Renal pelvis (tissue), 4 donors: Measurements from ENCODE around the gene CTNNB1. TPM values are rescaled to one million over a fixed set of nuclear protein-coding genes. Genes with fewer than 3 reads are reported as not detected.

Experiments
- DNase-seq: peaks from one replicate; pipeline ENCODE4 v3.0.0-alpha.2; 2013
- polyA plus RNA-seq, 3 donors: library from polyadenylated mRNA; unstranded; fragments of 120-200 nt; gene quantifications; one replicate each; pipeline ENCODE4 v1.2.1, GENCODE V29; 2013; ENCODE audit not compliant: insufficient read length in 3 of 3

CTNNB1 gene
- polyA plus RNA-seq, 3 donors: 472 to 497 (median 481) TPM

- DNase-seq: no peak
Observed at GRCh38 chr3:41210966-41211365, 11.7 kb downstream of the CTNNB1 start.

DNA sequence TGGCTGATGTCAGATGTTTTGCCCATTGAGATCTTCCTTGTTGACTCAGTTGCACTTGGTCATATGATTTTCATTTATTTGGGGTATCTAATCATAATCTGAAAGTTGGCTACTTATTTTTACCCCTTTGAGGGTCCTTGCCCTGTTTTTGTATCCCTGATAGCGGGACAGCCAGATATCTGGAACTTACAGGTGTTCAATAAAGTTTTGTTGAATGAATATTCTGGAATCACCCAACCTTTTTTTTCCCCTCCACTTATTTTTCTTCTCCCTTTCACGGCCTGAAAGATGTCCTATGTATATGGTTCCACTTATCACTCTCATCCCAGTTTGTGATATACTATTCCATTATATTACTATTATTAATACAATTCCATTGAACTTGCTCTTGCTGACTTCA, 12.8 kb downstream of the CTNNB1 start:
- no peak for DNase-seq

DNA sequence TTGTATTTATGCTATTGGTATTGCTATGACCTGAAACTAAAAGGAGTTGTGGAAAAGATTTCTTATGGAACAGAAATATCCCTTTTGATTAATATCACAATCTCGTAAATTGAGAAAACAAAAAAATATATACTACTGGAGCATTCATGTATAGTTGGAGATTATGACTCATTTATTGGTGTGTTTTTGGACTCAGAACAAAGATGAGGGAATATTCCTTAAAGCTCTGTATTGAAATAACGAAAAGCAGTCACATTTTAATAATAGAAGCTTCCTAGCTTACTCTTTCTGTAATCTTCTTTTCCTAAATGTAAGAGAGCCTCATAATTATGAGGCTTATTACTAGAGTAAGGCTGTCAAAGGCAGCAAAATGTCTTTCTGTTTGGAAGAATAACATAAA, 14.3 kb downstream of the CTNNB1 start:
- DNase-seq: no peak

DNA sequence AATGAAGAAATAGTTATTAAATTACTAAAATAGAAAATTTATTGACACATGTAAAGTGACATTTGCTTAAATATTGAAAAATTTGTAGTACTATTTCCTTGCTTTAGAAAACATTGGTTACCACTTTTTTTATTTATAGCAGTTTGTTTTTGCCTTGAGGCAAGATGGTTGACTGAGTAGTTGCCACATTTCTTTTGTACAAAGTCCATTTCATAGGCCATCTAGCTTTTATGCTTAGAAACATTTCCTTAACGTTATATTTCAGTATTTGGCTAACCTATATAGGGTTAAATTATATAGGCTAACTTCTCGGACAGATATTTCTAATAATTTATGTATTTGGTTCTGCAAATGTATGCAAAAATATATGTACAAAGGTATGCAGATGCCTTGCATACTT, 17.1 kb downstream of the CTNNB1 start:
- DNase-seq: no peak

GRCh38 chr3:41216993-41217392, 17.7 kb downstream of the CTNNB1 start:
- DNase-seq: no peak

- DNase-seq: no peak
Observed at GRCh38 chr3:41219424-41219823, 20.1 kb downstream of the CTNNB1 start.

DNA sequence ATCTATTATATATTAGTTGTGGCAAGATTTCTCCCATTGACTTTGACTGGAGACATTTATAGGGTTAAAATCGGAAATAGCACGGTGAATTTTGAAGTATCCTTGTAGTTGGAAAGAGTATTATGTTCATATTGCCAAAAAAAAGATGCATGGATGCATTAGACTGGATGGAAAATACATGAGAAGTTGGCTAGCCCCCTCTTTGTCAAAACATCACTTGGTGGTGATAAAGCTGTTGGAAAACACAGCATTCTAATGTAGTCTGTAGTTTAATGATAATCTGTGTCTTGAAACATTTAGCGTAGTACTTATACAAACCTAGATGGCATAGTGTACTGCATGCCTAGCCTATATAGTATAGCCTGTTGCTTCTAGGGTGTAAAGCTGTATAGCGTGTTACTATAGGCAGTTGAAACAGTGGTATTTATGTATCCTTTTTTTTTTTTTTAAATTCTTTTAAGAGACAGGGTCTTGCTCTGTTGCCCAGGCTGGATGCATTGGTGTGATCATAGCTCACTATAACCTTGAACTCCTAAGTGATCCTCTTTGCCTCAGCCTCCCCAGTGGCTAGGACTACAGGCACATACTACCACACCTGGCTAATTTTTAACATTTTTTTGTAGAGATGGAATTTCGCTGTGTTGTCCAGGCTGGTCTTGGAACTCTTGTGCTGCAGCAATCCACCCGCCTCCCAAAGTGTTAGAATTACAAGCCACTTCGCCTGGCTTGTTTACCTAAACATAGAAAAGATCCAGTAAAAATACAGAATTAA, 21.8 kb downstream of the CTNNB1 start:
- no peak for DNase-seq

GRCh38 chr3:41222012-41222411, 22.7 kb downstream of the CTNNB1 start:
- DNase-seq: no peak

DNA sequence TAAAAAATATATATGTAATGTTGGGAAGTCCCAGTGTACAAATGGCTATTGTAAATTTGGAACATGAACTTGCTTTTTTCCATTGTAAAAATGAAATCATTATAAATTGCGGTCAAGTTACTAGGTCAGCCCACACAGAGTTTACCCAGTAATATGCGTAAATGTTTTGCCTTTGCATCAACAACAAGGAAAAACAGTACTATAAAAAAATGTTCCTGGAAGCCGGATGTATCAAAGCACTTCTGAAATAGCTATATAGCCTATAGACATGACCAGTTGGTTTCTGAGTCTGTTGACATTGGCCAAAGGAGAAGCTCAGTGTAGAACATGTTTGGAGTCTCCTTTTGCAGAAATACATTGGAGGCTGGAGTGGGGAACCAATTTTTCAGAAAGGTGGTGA, 23.2 kb downstream of the CTNNB1 start:
- no peak for DNase-seq

DNA sequence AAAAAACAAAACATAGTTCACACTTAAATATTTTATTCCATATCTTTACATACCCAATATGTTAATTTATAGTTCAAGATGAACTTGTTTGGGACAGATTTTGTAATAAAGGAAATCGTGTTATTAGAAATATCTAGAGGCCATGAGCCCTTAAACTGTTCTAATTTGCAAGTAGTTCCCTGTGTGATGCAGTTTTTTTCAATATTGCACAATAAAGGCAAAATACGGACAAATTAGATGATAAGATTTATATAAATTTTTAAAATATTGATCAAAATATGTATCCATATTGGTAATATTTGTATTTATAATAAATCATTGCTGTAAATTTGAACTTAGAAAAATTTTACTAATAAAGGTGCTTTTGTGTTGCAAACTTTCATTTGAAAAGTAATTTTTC, 23.8 kb downstream of the CTNNB1 start:
- no peak for DNase-seq

DNA sequence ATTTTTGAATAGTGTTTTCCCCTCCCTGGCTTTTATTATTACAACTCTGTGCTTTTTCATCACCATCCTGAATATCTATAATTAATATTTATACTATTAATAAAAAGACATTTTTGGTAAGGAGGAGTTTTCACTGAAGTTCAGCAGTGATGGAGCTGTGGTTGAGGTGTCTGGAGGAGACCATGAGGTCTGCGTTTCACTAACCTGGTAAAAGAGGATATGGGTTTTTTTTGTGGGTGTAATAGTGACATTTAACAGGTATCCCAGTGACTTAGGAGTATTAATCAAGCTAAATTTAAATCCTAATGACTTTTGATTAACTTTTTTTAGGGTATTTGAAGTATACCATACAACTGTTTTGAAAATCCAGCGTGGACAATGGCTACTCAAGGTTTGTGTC, 24.4 kb downstream of the CTNNB1 start:
- DNase-seq: no peak

GRCh38 chr3:41224120-41224806, 25.0 kb downstream of the CTNNB1 start:
- no peak for DNase-seq

- no peak for DNase-seq
Observed at GRCh38 chr3:41234823-41235721, 35.8 kb downstream of the CTNNB1 start.

GRCh38 chr3:41236228-41236627, 36.9 kb downstream of the CTNNB1 start:
- no peak for DNase-seq

DNA sequence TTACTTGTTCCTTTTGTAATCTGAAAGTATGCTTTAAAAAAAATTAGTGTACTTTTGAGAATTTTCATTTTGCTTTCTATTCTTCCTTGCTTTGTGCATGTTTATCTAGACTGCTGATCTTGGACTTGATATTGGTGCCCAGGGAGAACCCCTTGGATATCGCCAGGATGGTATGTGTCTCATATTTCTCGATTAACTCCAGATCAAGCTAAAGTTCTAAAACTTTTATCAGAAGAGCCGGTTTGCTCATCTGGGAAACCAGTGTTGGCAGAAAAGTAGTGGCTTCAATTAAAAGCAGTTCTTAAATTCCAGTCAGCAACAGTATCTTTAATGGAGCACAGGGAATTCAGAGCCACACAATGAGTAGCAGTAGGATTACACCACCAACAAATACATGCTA, 38.6 kb downstream of the CTNNB1 start:
- DNase-seq: no peak

DNA sequence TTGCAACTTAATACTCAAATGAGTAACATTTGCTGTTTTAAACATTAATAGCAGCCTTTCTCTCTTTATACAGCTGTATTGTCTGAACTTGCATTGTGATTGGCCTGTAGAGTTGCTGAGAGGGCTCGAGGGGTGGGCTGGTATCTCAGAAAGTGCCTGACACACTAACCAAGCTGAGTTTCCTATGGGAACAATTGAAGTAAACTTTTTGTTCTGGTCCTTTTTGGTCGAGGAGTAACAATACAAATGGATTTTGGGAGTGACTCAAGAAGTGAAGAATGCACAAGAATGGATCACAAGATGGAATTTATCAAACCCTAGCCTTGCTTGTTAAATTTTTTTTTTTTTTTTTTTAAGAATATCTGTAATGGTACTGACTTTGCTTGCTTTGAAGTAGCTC, 40.3 kb downstream of the CTNNB1 start:
- DNase-seq: no peak

DNA sequence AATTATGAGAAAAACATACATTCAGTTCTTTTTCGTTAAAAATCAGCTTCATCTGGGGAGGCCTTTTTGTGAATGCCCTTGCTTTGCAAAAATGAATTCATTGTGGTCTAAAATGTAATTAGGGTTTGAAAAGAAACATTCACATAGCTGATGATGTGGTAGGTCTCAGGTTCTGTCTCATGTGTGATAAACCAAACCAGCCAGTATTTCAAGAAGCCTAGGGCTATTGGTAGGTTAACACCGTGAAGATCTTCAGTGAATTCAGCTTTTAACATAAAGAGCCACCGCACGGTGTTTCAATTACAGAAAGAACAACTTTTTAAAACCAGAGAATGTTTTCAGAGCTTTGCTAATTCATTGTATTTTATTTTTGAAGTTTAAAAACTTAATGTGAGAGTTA, 41.9 kb downstream of the CTNNB1 start:
- no peak for DNase-seq

DNA sequence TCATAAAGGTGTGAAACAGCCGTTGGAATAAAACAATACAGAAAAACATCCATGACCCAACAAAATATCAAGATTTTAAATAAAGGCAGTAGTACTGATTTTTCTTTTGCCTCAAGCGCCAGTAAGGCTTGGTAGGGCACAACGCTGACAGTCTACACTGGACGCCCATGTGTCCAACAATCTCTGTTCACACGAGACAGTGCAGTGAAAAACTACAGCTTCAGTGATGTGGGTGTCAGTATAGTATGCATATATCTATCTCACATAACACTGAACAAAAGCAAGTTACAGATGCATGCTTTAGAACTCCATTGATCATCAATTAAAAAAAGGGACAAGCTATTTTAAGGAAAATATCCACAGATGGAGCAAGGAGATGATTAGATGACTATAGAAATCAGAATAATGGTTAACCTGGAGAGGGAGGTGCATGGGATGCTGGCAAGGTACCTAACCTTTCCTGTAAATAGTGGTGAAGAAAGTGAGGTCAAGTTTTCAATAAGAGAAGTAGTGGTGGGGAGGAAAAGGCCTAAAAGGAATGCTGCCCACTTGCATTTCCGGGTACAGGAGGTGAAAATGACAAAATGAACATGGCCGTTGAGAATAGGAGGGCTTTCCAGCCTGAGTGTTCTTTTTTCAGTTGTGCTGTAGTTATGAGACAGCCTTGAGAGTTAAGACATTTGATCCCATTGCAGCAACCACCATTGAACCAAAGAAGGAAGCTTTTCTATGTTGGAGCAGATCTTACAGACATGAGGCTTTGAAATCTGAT, 42.7 kb downstream of the CTNNB1 start:
- DNase-seq: no peak

DNA sequence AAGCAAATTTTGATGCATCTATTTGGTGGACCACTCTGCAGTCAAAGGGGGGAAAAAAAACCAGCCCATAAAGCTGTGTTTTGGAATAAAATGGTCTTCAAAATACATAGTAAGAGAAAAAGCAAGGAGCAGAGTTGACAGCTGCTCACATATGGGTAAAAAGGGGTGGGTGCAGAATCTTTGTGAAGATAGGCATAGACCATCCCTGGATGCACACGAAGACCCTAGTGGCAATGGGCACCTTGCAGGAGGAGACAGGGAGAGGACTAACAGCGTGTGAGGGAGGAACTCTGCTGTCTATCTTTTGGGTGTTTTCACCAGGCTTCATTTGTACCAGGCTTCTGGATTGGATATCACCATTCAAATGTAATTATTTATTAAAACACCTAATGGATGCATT, 43.9 kb downstream of the CTNNB1 start:
- DNase-seq: no peak

DNA sequence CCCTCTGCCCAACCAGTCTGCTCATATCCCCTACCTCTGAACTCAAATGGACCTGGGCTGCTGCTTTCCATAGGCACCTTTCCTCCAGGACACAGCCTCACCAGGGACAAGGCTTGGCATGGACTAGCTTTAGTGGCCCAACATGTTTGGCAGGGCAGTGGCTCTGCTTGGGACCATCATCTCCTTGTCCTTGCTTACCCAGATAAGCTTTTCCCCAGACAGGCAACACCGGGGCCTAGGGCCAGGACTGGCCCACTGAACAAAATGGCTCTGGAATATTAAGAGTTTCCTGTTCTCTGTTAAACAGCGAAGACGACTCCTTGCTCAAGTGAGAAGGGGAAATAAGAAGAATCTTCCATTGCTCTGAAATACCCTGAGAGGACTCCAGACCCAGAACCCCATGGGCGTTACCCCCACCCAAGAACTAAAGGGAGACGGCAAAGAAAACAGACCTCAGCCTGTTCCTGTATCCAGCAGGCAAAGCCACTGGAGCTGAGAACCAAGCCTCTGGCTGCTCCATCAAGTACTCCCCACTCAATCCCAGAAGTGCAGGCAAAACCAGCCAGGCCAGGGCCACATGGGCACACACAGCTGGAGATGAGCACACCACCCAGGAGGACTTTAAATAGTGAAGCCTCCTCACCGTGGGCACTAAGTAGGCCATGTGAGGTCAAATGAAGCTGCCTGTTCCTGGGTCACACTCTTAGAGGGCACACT, 45.5 kb downstream of the CTNNB1 start:
- DNase-seq: no peak
